ENCODE results near the gene POLDIP2. TPM values are rescaled to one million over a fixed set of nuclear protein-coding genes. Genes with fewer than 3 reads are reported as not detected.

The POLDIP2 gene
- total and polyA plus RNA-seq, 2 donors (not counting 3 experiments of a cell fraction or from before 2014, with no cell fraction given) = 82.6 to 85.2 TPM

DNA sequence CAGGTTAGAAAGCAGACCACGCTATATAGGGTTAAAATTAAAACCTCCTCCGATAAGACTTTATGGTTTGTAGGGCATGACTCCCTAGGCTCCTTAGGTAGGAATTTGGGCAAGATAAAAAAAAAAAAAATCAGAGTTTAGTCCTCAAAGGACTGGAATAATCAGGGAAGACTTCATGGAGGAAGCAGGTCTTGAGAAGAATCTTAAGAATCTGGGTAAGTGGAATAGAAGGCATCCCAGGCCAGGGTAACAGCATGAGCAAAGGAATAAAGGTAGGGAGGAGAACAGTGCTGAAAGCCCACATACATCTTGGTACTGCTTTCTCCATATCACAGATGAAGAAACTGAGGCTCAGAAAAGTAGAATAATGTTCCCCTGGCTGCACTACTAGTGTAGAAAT lies 33.2 kb upstream of the POLDIP2 start:
- Histone ChIP-seq H3K36me3 (ENCODE audit: control insufficient read depth in 2 of 2, extremely low read depth in 1 of 2, insufficient read depth in 2 of 2, low read length in 2 of 2) (peaks cover 0 to 2% of the 10 kb centered on the region in 2 experiments), H3K9ac (replicated peaks; ENCODE audit: extremely low read depth, insufficient read depth, low read length) (no peak overlapping the region), H2AFZ (ENCODE audit: low read depth, low read length) (no peak overlapping the region), H3K9me1 (replicated peaks; ENCODE audit: control insufficient read depth, extremely low read depth, insufficient read depth, low read length) (no peaks in the 10 kb centered on the region), H3K27me3 (ENCODE audit: control insufficient read depth in 2 of 2, insufficient read depth in 2 of 2, low read length in 2 of 2) (no peaks in the 10 kb centered on the region), H3K4me2 (ENCODE audit: insufficient read depth, low read length) (no peak overlapping the region), H4K20me1 (replicated peaks; ENCODE audit: control insufficient read depth, extremely low read depth, insufficient read depth, low read length) (no peaks in the 10 kb centered on the region), H3K4me1 (ENCODE audit: control insufficient read depth, extremely low read depth, insufficient read depth, low read length) (peaks cover 4% of the 10 kb centered on the region), H3K27ac (ENCODE audit: insufficient read depth, low read depth, low read length) (no peak overlapping the region), H3K9me3 (replicated peaks; ENCODE audit: control insufficient read depth, insufficient read depth, low read length) (no peaks in the 10 kb centered on the region), H3K4me3 (replicated peaks in 1 of 3; ENCODE audit: insufficient read depth in 1 of 3, low read depth in 1 of 3, low read length in 3 of 3) (no peak overlapping the region), H3K79me2 (ENCODE audit: control insufficient read depth, insufficient read depth, low read length) (no peaks in the 10 kb centered on the region)
- no peak for FAIRE-seq
- ChIA-PET CTCF (interaction anchor here (1.9 kb wide), 1 partner anchor 25 kb away, joined by 11 read pairs; no protein-coding TSS in a partner anchor), POLR2A (no interaction called here)
- dilution Hi-C loops (cut with MboI; ENCODE audit: extremely low pct_ligation_motif_present, low sequenced_read_pairs) = no loop called here
- TF ChIP-seq EZH2 (IDR thresholded peaks at IDR 0.05; ENCODE audit: borderline replicate concordance, low read depth, low read length, severe bottlenecking) = no peak
- no peak for TF ChIP-seq MYC (IDR thresholded peaks at IDR 0.05; ENCODE audit: low read depth, low read length)
- intact Hi-C loops (cut with micrococcal nuclease) = no loop called here
- no TSS peak for BruUV-seq (replicated peaks)
- no peak for DNase-seq (ENCODE audit: low read depth, low spot score)

DNA sequence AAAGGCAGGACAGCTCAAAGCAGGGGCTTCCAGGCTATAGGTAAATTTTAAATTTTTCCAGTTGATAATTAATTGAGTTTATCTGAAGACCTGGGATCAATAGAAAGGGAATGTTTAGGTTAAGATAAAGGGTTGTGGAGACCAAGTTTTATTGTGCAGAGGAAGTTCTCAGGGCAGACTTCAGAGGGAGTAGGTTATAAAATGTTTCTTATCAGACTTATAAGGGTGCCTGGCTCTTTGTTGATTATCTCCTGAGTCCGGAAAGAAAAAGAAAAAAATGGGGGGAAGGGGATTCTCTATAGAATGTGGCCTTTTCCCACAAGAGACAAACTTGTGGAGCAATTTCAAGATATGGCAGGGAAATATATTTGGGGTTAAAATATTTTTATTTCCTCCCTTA lies 32.8 kb upstream of the POLDIP2 start:
- intact Hi-C loops (cut with micrococcal nuclease) (no loop called here), dilution Hi-C loops (cut with MboI; ENCODE audit: extremely low pct_ligation_motif_present, low sequenced_read_pairs) (no loop called here)
- H3K9me3 ChIP-seq (replicated peaks; ENCODE audit: control insufficient read depth, insufficient read depth, low read length) = no peaks in the 10 kb centered on the region
- ChIA-PET CTCF (no interaction called here), POLR2A (no interaction called here)
- no peaks in the 10 kb centered on the region for H3K9me1 ChIP-seq (replicated peaks; ENCODE audit: control insufficient read depth, extremely low read depth, insufficient read depth, low read length)
- H3K27me3 ChIP-seq (ENCODE audit: control insufficient read depth in 2 of 2, insufficient read depth in 2 of 2, low read length in 2 of 2) = no peaks in the 10 kb centered on the region
- FAIRE-seq (no peak), DNase-seq (ENCODE audit: low read depth, low spot score) (no peak)
- H4K20me1 ChIP-seq (replicated peaks; ENCODE audit: control insufficient read depth, extremely low read depth, insufficient read depth, low read length) = no peaks in the 10 kb centered on the region
- H3K36me3 ChIP-seq (ENCODE audit: control insufficient read depth in 2 of 2, extremely low read depth in 1 of 2, insufficient read depth in 2 of 2, low read length in 2 of 2) = peaks cover 0 to 2% of the 10 kb centered on the region in 2 experiments
- TF ChIP-seq EZH2 (IDR thresholded peaks at IDR 0.05; ENCODE audit: borderline replicate concordance, low read depth, low read length, severe bottlenecking) = no peak
- TF ChIP-seq MYC (IDR thresholded peaks at IDR 0.05; ENCODE audit: low read depth, low read length) = no peak
- TF ChIP-seq JUN (IDR thresholded peaks at IDR 0.05; ENCODE audit: borderline replicate concordance, insufficient read depth, insufficient read length, low read depth) = no peak
- TF ChIP-seq, protein P1, sequence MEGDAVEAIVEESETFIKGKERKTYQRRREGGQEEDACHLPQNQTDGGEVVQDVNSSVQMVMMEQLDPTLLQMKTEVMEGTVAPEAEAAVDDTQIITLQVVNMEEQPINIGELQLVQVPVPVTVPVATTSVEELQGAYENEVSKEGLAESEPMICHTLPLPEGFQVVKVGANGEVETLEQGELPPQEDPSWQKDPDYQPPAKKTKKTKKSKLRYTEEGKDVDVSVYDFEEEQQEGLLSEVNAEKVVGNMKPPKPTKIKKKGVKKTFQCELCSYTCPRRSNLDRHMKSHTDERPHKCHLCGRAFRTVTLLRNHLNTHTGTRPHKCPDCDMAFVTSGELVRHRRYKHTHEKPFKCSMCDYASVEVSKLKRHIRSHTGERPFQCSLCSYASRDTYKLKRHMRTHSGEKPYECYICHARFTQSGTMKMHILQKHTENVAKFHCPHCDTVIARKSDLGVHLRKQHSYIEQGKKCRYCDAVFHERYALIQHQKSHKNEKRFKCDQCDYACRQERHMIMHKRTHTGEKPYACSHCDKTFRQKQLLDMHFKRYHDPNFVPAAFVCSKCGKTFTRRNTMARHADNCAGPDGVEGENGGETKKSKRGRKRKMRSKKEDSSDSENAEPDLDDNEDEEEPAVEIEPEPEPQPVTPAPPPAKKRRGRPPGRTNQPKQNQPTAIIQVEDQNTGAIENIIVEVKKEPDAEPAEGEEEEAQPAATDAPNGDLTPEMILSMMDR (IDR thresholded peaks at IDR 0.05; ENCODE audit: extremely low read depth in 1 of 2, insufficient read depth in 1 of 2, low read depth in 1 of 2, low read length in 2 of 2) = no peak
- TF ChIP-seq GATA2 (IDR thresholded peaks at IDR 0.05; ENCODE audit: insufficient read depth, insufficient read length, low read depth, low read length) = no peak
- TF ChIP-seq, protein P2, sequence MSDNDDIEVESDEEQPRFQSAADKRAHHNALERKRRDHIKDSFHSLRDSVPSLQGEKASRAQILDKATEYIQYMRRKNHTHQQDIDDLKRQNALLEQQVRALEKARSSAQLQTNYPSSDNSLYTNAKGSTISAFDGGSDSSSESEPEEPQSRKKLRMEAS (IDR thresholded peaks at IDR 0.05; ENCODE audit: insufficient read depth, insufficient read length) = no peak
- no peak for TF ChIP-seq POLR2A (IDR thresholded peaks at IDR 0.05; ENCODE audit: low read depth, low read length)
- no peak for TF ChIP-seq FOS (IDR thresholded peaks at IDR 0.05; ENCODE audit: borderline replicate concordance, insufficient read depth, low read length)
- no peak for TF ChIP-seq POLR2AphosphoS5 (IDR thresholded peaks at IDR 0.05; ENCODE audit: insufficient read depth, low read depth, low read length)
- BruUV-seq (replicated peaks) = no TSS peak
- no peak overlapping the region for H3K27ac ChIP-seq (ENCODE audit: insufficient read depth, low read depth, low read length)
- no peaks in the 10 kb centered on the region for H3K79me2 ChIP-seq (ENCODE audit: control insufficient read depth, insufficient read depth, low read length)
- H3K4me1 ChIP-seq (ENCODE audit: control insufficient read depth, extremely low read depth, insufficient read depth, low read length) = peaks cover 4% of the 10 kb centered on the region
- no peak overlapping the region for H3K4me2 ChIP-seq (ENCODE audit: insufficient read depth, low read length)
- H3K9ac ChIP-seq (replicated peaks; ENCODE audit: extremely low read depth, insufficient read depth, low read length) = no peak overlapping the region
- H2AFZ ChIP-seq (ENCODE audit: low read depth, low read length) = no peak overlapping the region
- H3K4me3 ChIP-seq (replicated peaks in 1 of 3; ENCODE audit: insufficient read depth in 1 of 3, low read depth in 1 of 3, low read length in 3 of 3) = no peak overlapping the region

Data from endothelial cell of umbilical vein (primary cell).